DOHH2 (cell line): Measurements from ENCODE around the gene ADGRE1.

Experiments used
- H3F3A ChIP-seq: fragments of 200-600 bp; sonication (generic), shearing (Covaris generic); 2 replicates; pipeline ENCODE4 v1.6.0; 2016; ENCODE audit warnings: antibody characterized with exemption, mild to moderate bottlenecking; ENCODE audit not compliant: control insufficient read depth, insufficient read depth
- H3K27ac ChIP-seq: fragments of 200-600 bp; sonication (generic); 2 replicates; pipeline ENCODE4 v1.5.1; 2014; ENCODE audit warnings: low read depth, mild to moderate bottlenecking, low read length, moderate library complexity
- H3K27me3 ChIP-seq: fragments of 200-600 bp; sonication (generic); 2 replicates; pipeline ENCODE4 v1.6.1; 2014; ENCODE audit warnings: mild to moderate bottlenecking, low read length, mixed read lengths; ENCODE audit not compliant: control insufficient read depth
- H3K36me3 ChIP-seq: fragments of 200-600 bp; sonication (generic); 2 replicates; pipeline ENCODE4 v1.6.1; 2014; ENCODE audit warnings: mild to moderate bottlenecking, low read length, moderate library complexity, mixed read lengths; ENCODE audit not compliant: control insufficient read depth
- H3K4me1 ChIP-seq: fragments of 200-600 bp; sonication (generic); 2 replicates; pipeline ENCODE4 v1.6.1; 2014; ENCODE audit warnings: mild to moderate bottlenecking, low read length, mixed read lengths; ENCODE audit not compliant: control insufficient read depth
- H3K4me2 ChIP-seq: fragments of 200-600 bp; sonication (generic); 2 replicates; pipeline ENCODE4 v1.6.0; 2014; ENCODE audit warnings: mild to moderate bottlenecking, low read length, moderate library complexity
- H3K4me3 ChIP-seq: fragments of 200-600 bp; sonication (generic); 2 replicates; pipeline ENCODE4 v1.5.1; 2014; ENCODE audit warnings: mild to moderate bottlenecking, low read length, mixed read lengths
- H3K79me2 ChIP-seq: fragments of 200-600 bp; sonication (generic); 2 replicates; pipeline ENCODE4 v1.6.1; 2014; ENCODE audit warnings: mild to moderate bottlenecking, low read length, mixed read lengths; ENCODE audit not compliant: control insufficient read depth
- H3K9me2 ChIP-seq: fragments of 200-600 bp; sonication (generic); replicated peaks from 2 replicates; pipeline ENCODE4 v1.6.1; 2014; ENCODE audit warnings: mild to moderate bottlenecking, low read length, mixed read lengths; ENCODE audit not compliant: control insufficient read depth
- H3K9me3 ChIP-seq: fragments of 200-600 bp; sonication (generic); 2 replicates; pipeline ENCODE4 v1.6.1; 2014; ENCODE audit warnings: antibody characterized with exemption, low read length, mixed read lengths; ENCODE audit not compliant: control insufficient read depth, insufficient read depth
- H4K20me1 ChIP-seq: fragments of 200-600 bp; sonication (generic); 2 replicates; pipeline ENCODE4 v1.6.0; 2014; ENCODE audit warnings: low read depth, mild to moderate bottlenecking, antibody characterized with exemption, low read length, moderate library complexity; ENCODE audit not compliant: control insufficient read depth, insufficient read depth
- EZH2phosphoT487 ChIP-seq: fragments of 200-600 bp; sonication (generic); IDR thresholded peaks from 2 replicates; pipeline ENCODE4 v1.6.1; 2017; ENCODE audit warnings: borderline replicate concordance, mild to moderate bottlenecking, antibody characterized with exemption, low read length, moderate library complexity, mixed read lengths
- TF ChIP-seq, protein P1 (sequence below): fragments of 200-600 bp; sonication (generic); IDR thresholded peaks from one replicate; pipeline ENCODE4 v1.5.1; 2014; ENCODE audit warnings: antibody characterized with exemption, mild to moderate bottlenecking, low read depth, low read length; ENCODE audit not compliant: poor library complexity, severe bottlenecking

The ADGRE1 gene

DNA sequence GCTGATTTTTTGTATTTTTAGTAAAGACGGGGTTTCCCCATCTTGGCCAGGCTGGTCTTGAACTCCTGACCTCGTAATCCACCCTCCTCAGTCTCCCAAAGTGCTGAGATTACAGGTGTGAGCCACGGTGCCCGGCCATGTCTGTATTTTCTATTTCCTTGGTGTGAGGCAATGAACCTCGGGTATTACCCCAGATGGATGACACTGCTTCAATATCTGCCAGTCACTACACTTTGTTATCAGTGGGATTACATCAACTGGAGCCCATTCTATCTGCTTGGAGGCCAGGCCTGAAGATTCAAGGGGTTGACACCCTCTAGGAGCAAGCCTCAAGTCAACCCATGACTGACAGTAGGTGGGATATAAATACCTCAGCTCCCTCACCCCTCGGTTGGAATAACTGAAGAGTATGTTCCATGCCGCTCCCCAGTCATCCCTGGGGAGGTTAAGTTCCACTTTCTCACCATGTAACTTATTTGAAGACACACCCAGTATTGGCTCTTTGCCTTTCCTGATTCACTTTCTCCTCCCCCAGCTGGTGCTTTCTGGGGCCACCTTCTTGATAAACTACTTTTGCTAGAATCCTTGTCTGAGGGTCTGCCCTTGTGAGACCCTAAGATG, 992 bp upstream of the ADGRE1 start:
- TF ChIP-seq, protein P1, sequence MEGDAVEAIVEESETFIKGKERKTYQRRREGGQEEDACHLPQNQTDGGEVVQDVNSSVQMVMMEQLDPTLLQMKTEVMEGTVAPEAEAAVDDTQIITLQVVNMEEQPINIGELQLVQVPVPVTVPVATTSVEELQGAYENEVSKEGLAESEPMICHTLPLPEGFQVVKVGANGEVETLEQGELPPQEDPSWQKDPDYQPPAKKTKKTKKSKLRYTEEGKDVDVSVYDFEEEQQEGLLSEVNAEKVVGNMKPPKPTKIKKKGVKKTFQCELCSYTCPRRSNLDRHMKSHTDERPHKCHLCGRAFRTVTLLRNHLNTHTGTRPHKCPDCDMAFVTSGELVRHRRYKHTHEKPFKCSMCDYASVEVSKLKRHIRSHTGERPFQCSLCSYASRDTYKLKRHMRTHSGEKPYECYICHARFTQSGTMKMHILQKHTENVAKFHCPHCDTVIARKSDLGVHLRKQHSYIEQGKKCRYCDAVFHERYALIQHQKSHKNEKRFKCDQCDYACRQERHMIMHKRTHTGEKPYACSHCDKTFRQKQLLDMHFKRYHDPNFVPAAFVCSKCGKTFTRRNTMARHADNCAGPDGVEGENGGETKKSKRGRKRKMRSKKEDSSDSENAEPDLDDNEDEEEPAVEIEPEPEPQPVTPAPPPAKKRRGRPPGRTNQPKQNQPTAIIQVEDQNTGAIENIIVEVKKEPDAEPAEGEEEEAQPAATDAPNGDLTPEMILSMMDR = no peak
- TF ChIP-seq EZH2phosphoT487 = no peak
- no peaks in the 10 kb centered on the region for H4K20me1 ChIP-seq
- H3K4me3 ChIP-seq = no peak overlapping the region
- H3K9me2 ChIP-seq = no peaks in the 10 kb centered on the region
- peaks cover under 1% of the 10 kb centered on the region; the same call in 1 of the 2 replicates for H3K4me1 ChIP-seq
- no peak overlapping the region for H3K4me2 ChIP-seq
- H3K9me3 ChIP-seq = no peaks in the 10 kb centered on the region
- H3K36me3 ChIP-seq = no peaks in the 10 kb centered on the region
- H3K27ac ChIP-seq = no peak overlapping the region
- peaks cover 26% of the 10 kb centered on the region for H3K27me3 ChIP-seq
- no peaks in the 10 kb centered on the region for H3F3A ChIP-seq
- H3K79me2 ChIP-seq = no peaks in the 10 kb centered on the region

DNA sequence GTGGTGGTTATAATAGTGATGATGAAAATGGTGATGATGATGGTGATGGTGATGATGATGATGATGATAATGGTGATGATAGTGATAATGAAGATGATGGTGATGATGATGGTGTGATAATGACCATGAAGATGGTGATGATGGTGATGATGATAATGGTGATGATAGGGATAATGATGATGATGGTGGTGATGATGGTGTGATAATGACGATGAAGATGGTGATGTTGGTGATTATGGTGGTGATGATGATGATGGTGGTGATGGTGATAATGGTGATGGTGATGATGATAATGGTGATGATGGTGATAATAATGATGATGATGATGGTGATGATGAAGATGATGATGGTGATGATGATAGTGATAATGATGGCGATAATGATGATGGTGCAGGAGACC, 1.6 kb downstream of the ADGRE1 start:
- Histone ChIP-seq H3K4me1 (peaks cover 13% of the 10 kb centered on the region), H3K27ac (no peak overlapping the region), H3K4me2 (no peak overlapping the region), H3K79me2 (no peaks in the 10 kb centered on the region), H3K9me3 (no peaks in the 10 kb centered on the region), H3F3A (no peaks in the 10 kb centered on the region), H3K36me3 (no peaks in the 10 kb centered on the region), H3K27me3 (peaks cover 26% of the 10 kb centered on the region), H3K9me2 (no peaks in the 10 kb centered on the region), H3K4me3 (no peak overlapping the region), H4K20me1 (no peaks in the 10 kb centered on the region)
- TF ChIP-seq EZH2phosphoT487 = no peak
- TF ChIP-seq, protein P1 = no peak

DNA sequence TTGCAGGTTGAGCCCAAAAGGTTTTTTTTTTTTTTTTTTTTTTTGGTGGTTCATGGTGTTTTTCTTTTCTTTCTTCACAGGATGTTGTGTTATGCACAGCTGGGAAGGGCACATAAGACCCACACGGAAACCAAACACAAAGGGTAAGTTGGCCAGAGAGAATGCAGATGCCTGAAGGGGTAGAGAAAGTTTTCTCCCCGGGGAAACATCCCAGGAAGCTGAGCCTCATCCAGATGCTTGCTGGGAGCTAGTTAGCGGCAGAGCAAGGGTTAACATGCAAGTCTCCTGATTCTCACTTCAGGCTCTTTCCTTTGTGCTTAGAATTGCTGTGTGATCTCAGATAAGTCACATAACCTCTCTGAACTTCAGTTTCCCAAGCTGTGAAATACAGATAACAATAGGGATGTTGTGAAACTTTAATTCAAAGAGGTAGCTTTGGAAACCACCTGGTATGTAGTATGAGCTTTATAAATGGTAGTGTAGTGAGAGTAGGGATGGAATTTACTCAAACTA, 3.1 kb downstream of the ADGRE1 start:
- Histone ChIP-seq H3K9me2 (no peaks in the 10 kb centered on the region), H4K20me1 (no peaks in the 10 kb centered on the region), H3K4me2 (no peak overlapping the region), H3K9me3 (no peaks in the 10 kb centered on the region), H3K79me2 (no peaks in the 10 kb centered on the region), H3K4me1 (peaks cover 13% of the 10 kb centered on the region), H3K27me3 (peaks cover 33% of the 10 kb centered on the region), H3K4me3 (no peak overlapping the region), H3F3A (no peaks in the 10 kb centered on the region), H3K36me3 (no peaks in the 10 kb centered on the region), H3K27ac (no peak overlapping the region)
- no peak for TF ChIP-seq EZH2phosphoT487
- TF ChIP-seq, protein P1 = no peak
